GM12891 (cell line): ENCODE measurements around the gene MOV10L1. TPM values are rescaled to one million over a fixed set of nuclear protein-coding genes. Genes with fewer than 3 reads are reported as not detected.

Source experiments
- DNase-seq: peaks from one replicate; pipeline ENCODE4 v3.0.0; 2011; ENCODE audit warnings: low spot score; ENCODE audit not compliant: insufficient read length
- FAIRE-seq: peaks from 2 replicates; lab custom pipeline; 2011; peaks lifted over from hg19 to GRCh38; lab: Jason Lieb, UNC
- PAX5 ChIP-seq: IDR thresholded peaks from 2 replicates; pipeline ENCODE4 v1.6.1; 2011; ENCODE audit warnings: low read length, moderate library complexity, mild to moderate bottlenecking; ENCODE audit not compliant: insufficient read depth, severe bottlenecking
- POLR2A ChIP-seq: IDR thresholded peaks from 2 replicates; pipeline ENCODE4 v1.6.1; 2011; ENCODE audit warnings: low read depth, low read length, control low read depth
- POLR2AphosphoS5 ChIP-seq: IDR thresholded peaks from 2 replicates; pipeline ENCODE4 v1.6.1; 2011; ENCODE audit warnings: low read depth, low read length, control low read depth
- POU2F2 ChIP-seq: IDR thresholded peaks from 2 replicates; pipeline ENCODE4 v1.6.1; 2011; ENCODE audit warnings: low read depth, mild to moderate bottlenecking, control low read depth, low read length, moderate library complexity
- SPI1 ChIP-seq: IDR thresholded peaks from 2 replicates; pipeline ENCODE4 v1.6.1; 2011; ENCODE audit warnings: low read depth, low read length, control low read depth
- TAF1 ChIP-seq: IDR thresholded peaks from 2 replicates; pipeline ENCODE4 v1.6.1; 2011; ENCODE audit warnings: low read depth, low read length, control low read depth
- polyA plus RNA-seq: library from polyadenylated mRNA; unstranded; fragments of >200 nt; gene quantifications from one replicate; pipeline ENCODE4 v1.2.1, GENCODE V29; 2012; ENCODE audit warnings: low read depth, missing spikeins, inconsistent platforms; ENCODE audit not compliant: missing spikeins

MOV10L1 gene
- polyA plus RNA-seq: 0.06 TPM

GRCh38 chr22:50089682-50090411 is at the start of gene MOV10L1:
Gene MOV10L1, plus strand, starts transcription at chr22:50090006. Its CDS starts 83 bp downstream, at chr22:50090089.
- no peak for TF ChIP-seq SPI1
- TF ChIP-seq POU2F2: no peak
- no peak for TF ChIP-seq POLR2A
- no peak for TF ChIP-seq TAF1
- TF ChIP-seq POLR2AphosphoS5: no peak
- no peak for TF ChIP-seq PAX5
- DNase-seq (no peak), FAIRE-seq (no peak)

DNA sequence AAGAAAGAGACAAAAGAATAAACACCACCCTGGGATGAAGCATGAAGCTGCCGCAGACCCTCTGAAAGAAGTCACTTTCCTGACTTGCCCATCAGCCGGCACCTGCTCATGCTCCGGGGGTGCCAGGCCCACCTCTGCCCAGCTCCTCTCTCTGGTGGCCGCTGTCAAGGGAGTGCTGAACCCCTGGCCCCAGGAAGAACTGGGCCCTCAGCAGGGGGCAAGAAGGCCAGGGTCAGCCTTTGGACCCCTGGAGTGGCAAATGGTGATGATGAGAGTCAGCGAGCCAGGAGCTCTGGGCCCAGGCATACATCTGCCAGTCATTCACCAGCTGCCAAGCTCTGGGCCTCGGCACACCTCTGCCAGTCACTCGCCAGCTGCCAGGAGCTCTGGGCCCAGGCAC is 49.1 kb upstream of the MOV10L1 start:
- no peak for DNase-seq
- no peak for FAIRE-seq
- TF ChIP-seq POLR2A (no peak), POU2F2 (no peak), SPI1 (no peak), POLR2AphosphoS5 (no peak), PAX5 (no peak), TAF1 (no peak)

DNA sequence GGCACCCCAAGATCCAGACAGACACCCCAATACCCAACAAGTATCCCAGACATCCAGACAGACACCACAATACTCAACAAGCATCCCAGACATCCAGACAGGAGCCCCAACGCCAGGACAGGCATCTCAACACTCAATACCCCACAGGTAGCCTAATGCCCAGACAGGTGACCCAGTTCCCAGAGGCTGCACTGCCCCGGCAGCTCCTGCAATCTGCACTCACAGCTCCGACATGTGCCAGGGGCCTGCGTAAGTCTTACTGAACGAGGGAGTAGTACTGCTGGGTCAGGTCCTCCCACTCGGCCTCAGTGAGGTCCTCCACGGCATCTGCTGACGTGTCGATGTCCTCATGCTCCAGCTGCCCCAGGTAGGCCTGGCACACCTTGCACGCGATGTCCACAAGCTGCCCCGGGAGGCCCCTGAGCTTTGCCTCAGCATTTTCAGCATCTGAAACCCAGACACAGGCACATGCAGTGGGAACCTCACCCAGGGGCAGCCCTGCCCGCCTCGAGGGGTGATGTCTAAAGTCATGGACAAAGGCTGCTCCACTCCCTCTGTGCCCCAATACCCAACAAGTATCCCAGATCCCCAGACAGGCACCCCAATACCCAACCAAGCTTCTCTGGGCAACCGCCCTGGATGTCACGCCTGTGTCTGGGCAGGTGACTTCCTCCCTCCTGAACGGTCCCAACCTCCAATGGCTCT is 48.3 kb upstream of the MOV10L1 start:
- TF ChIP-seq POU2F2 (no peak), POLR2AphosphoS5 (no peak), TAF1 (no peak), PAX5 (no peak), SPI1 (no peak), POLR2A (no peak)
- no peak for FAIRE-seq
- no peak for DNase-seq

GRCh38 chr22:50044485-50045118 is 45.2 kb upstream of the MOV10L1 start:
- DNase-seq (no peak), FAIRE-seq (no peak)
- TF ChIP-seq TAF1: no peak
- TF ChIP-seq POU2F2: no peak
- TF ChIP-seq POLR2A: no peak
- TF ChIP-seq PAX5: no peak
- TF ChIP-seq POLR2AphosphoS5: no peak
- TF ChIP-seq SPI1: no peak

DNA sequence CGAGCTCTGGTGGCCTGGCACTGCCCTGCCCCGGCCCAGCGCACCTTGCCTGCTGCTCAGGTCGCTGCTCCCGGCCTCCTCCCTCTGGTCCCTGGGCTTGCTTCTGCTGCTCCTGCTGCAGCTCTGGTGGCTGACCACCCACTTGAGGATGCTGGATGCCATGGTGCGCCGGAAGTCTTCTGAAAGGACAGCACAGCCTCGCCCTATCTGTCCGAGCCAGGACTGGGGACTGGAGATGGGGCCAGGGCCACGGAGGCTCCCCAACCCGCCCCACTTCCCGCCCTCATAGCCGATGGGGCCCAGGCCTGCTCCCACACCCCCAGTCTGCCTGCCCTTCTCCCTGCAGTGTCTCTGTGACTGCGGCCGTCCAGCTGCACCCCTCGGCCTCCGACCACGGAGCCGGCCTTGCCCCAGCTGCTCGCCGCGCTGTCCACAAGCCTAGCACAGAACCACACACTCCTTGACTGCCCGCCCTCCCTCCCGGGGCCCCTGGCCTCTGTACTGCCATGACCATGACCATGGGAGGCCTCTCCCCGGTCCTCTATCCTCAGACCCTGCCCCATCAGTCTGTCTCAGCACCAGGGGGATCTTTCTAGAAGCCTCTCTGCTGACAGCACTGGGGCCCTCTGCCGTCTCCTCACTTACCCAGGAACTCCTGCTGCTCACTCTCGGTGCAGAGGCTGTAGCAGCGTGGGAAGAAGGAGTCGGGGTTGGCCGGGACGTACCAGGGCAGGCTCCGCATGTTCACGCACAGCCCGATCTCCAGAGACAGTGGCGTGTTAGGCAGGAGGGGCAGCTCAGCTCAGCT is 44.4 kb upstream of the MOV10L1 start:
- DNase-seq: no peak
- no peak for FAIRE-seq

GRCh38 chr22:50046019-50046415 is 43.8 kb upstream of the MOV10L1 start:
- no peak for TF ChIP-seq SPI1
- TF ChIP-seq POLR2AphosphoS5: no peak
- no peak for TF ChIP-seq POLR2A
- TF ChIP-seq PAX5: no peak
- TF ChIP-seq POU2F2: no peak
- TF ChIP-seq TAF1: no peak
- no peak for DNase-seq
- FAIRE-seq: no peak

More for the DNA sequence above, 44.4 kb upstream of the MOV10L1 start:
- no peak for TF ChIP-seq POU2F2
- no peak for TF ChIP-seq TAF1
- no peak for TF ChIP-seq SPI1
- TF ChIP-seq PAX5: no peak
- TF ChIP-seq POLR2AphosphoS5: no peak
- no peak for TF ChIP-seq POLR2A

GRCh38 chr22:50046481-50047245 is 43.1 kb upstream of the MOV10L1 start:
- DNase-seq (no peak), FAIRE-seq (no peak)
- TF ChIP-seq POLR2A: no peak

GRCh38 chr22:50047346-50047745 is 42.5 kb upstream of the MOV10L1 start:
- DNase-seq (no peak), FAIRE-seq (no peak)
- no peak for TF ChIP-seq PAX5
- TF ChIP-seq POU2F2: no peak
- no peak for TF ChIP-seq POLR2A
